NCI-H524 treated with DMSO at 0.1 percent for 48 hours (cell line): ENCODE results near the gene CDK8.
A peak's percentile ranks its signal among the peaks of the same experiment; 100 is the strongest.
"Not testable (repeated sequence)": the region's sequence is repeated elsewhere in the genome, so short reads cannot be mapped to it uniquely, and the experiment has no call there.

Experiments
- DNase-seq: peaks from one replicate; lab custom pipeline; 2025; lab: John Stamatoyannopoulos, UW

CDK8 gene

DNA sequence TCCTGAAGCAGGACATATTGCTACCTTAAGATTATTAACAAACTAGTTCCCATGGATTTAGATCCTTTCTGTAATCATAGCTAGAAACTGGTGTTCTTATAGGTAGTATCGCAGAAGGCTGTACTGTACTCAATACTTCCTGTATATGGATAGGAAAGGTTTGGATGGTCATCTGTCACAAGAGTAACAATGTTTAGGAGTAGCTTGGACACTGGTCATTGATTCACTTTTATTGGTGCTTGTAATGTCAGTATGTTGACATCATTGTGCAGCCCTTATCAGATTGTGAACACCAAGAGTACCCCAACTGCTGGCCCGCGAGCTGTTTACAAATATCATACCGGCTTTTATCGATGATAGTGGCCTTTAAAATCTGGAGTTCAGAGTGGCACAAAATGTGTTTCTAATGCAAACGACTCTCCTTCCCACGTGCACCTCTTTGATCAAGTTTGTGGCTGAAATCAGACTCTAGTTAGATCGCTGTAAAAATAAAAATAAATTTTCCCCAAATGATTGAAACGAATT is 605 bp upstream of the CDK8 start:
- DNase-seq, result no peak

DNA sequence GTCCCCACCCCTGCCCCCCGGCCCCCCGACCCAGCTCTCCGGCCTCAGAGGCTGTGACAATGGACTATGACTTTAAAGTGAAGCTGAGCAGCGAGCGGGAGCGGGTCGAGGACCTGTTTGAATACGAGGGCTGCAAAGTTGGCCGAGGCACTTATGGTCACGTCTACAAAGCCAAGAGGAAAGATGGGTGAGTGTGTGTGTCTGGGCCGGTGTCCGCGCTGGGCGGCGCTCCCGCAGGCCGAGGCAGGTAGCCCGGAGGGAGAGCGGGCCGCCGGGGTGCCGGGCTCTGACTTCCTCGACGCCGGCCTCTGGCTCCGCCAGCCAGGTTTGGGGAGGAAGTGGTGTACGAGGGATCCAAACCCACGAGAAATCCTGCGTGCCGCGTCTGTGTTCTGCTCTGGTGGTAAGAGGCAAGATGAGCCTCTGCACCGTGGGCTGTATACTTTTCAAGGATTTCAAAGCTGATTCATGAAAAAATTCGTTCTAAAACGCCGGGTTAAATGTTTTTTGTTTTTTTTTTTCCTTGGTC is 718 bp downstream of the CDK8 start:
- no peak for DNase-seq

DNA sequence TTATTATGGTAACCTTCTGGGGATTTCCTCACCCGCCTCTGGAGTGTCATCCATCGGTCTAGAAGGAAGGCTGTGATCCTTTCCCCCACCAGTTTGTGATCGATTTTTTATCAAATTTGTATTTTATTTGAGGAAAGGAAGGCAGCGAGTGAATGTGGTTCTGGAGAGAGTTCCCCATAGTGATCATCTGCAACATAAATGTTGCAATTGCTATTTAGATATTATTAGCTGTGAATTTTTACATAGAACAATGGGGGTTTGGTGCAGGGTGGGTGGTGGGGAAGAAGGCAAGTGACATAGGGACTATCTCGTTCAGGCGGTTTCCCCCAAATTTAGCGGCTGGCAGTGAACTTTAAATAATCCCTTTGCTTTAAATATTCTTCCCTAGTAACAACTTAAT is 1.2 kb downstream of the CDK8 start:
- no peak for DNase-seq

DNA sequence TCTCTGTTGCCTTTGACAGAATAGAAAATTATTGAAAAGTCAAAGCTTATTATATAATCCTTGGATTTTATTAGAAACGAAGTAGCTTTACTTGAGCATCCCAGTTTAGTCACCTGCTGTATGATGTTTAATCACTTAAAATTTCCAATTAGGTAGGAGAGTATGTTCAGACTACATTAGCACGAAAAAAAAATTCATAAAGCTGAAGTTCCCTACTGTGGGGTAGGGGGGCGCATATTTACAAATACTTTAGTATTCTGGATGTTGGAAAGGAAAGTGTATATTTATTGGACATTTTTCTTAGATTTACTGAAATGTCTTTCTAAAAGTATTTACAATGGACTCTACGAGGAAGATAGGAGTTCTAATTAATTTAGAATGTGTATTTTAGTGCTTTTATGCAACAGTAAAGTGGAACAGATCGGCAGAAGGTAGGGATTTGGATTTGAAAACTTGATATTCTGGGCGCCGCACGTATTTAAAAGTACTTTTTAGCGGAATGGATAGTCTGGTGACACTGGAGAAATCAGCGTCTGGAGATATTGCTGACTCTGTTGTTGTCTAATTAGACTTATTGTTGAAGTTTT is 1.9 kb downstream of the CDK8 start:
- DNase-seq, result peak; percentile 65

DNA sequence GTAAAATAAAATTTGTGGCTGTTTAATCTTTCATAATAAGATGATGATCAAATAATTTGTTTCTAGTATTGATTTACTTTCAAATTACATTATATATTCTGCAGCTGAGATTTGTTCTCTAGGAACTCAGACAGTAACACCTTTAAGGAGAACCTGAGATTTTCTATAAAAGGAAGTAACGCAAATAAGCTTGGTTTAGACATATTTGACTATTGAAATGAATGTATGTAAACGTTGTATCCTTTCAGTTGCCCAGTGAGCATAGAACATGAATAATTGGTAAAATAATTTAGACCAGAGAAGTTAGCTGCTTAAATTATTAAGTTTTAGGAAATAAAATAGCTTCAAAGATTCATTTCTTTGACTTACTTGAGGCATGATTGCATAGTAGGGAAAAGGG is 3.1 kb downstream of the CDK8 start:
- DNase-seq, result no peak

DNA sequence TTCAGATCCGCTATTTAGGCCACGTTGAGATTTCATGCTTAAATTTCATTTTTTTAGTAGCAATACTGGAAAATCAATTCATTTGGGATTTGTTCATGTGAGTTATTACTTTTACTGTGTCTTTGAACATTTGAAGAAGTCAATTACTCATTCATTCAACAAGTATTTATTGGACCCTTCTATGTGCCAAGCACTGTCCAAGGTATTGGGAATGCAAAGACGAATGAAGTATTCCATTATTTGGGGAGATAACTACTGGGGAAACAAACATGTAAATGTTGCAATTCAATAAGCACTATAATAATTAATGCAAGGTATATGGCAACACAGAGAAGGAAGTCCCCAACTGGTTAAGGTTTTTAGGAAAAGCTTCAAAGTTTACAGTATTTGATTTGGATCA is 5.7 kb downstream of the CDK8 start:
- no peak for DNase-seq

DNA sequence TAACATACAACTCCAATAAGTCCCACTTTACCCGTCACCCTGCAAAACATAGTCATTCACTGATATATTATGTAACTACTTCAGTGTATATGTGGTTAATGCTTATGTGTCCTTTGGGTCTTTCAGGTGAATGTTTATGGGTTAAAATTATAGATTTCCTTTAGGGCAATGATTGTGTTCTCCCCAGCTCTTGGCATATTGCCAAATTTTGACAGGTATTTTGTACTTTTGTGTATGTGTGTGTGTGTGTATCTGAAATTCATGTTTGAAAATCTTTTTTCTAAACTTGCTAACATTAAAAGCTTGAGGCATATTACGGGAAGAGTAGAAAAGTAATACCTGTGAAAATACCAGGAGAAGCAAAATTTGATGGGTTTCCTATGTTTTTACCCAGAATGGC is 8.2 kb downstream of the CDK8 start:
- DNase-seq, result no peak

DNA sequence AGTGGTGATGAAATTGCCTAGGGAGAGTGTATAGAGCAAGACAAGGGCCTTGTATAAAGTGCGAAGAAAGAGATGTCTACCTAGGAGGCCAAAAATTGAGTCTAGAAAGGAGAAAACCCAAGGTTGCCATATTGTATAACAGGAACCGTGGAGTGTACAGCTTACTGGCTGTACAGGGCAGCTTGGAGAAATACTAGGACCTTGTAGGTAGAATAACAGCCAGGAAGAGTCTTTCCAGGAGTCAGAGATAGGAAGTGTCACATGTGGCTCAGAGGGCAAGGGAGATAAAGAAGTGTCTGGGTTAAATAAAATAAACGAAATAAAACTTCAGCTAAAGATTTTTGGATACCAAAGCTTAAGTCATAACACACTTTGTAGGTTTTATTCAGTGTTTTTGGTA is 12.4 kb downstream of the CDK8 start:
- no peak for DNase-seq

DNA sequence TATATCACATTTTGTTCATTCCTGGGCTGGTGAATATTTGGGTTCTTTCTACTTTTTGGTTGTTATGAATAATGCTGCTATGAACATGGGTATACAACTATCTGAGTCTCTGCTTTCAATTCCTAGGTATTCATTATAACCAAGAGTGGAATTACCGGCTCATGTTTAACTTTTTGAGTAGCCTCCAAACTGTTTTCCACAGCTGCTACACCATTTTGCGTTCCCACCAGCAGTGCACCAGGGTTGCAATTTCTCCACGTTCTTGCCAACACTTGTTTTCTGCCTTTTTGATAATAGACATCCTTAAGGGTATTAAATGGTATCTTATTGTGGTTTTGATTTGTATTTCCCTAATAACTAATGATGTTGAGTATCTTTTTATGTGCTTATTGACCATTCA is 16.8 kb downstream of the CDK8 start:
- no peak for DNase-seq

DNA sequence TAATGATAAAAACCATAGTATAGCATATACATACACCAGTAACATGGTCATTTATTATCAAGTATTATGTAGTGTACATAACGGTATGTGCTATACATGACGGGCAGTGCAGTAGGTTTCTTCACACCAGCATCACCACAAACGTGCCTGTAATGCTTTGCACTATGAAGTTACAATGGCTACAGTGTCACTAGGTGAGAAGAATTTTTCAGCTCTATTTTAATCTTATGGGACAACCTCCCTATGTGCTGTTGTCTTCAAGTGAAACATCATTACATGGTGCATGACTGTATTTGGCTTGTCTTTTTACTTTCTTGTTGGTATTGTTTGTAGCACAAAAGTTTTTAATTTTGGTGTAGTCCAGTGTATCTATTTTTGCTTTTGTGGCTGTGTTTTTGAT is 18.7 kb downstream of the CDK8 start:
- no peak for DNase-seq

DNA sequence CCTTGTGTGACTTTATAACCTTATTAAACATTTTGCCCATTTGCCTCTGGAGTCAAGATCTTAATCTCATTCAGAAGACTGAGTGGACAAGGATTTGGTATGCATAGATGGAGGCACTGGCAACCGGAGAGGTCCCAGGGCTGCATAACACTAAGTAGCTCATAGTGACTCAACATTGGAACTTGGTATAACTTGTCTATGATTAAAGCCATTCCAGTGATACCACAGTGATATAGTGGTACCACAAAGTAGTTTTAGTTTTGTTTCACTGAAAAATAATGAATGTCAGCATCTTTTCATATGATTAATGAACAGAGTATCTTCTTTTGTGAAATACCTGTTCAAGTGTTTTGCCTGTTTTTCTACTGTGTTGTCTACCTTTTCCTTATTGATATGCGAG is 26.4 kb downstream of the CDK8 start:
- DNase-seq, result no peak

DNA sequence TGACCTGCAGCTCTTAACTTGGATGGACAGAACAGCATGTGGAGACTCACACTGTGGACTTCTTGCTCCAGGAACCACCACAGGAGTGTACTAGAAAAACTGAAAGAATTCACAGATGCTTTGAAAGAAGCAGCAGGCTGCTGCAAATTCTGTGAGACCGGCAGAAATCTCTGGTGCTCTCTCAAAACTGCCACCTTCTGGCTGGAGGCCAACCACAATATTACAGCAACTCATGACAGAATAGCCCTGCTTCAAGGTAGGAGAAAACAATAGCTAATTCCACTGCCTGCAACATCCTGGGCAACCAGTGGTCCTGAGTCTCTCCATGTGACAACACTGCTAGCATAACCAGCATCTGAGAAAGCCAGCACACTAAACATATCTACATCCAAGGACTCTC is 26.9 kb downstream of the CDK8 start:
- no peak for DNase-seq

DNA sequence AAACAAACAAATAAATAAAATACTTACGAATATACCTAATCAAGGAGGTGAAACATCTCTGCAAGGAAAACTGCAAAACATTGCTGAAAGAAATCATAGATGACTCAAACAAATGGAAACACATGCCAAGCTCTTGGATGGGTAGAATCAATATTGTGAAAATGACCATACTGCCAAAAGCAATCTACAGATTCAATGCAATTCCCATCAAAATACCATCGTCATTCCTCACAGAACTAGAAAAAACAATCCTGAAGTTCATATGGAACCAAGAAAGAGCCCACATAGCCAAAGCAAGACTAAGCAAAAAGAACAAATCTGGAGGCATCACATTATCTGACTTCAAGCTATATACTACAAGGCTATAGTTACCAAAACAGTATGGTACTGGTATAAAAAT is 32.0 kb downstream of the CDK8 start:
- not testable (repeated sequence) for DNase-seq

DNA sequence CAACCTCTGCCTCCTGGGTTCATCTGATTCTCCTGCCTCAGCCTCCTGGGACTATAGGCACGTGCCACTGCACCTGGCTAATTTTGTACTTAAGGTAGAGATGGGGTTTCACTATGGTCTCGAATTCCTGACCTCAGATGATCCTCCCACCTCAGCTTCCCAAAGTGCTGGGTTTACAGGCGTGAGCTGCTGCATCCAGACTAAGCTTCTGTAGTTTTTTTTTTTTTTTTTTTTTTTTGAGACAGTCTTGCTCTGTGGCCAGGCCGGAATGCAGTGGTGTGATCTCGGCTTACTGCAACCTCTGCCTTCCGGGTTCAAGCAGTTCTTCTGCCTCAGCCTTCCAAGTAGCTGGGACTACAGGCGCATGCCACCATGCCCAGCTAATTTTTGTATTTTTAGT is 34.9 kb downstream of the CDK8 start:
- not testable (repeated sequence) for DNase-seq

DNA sequence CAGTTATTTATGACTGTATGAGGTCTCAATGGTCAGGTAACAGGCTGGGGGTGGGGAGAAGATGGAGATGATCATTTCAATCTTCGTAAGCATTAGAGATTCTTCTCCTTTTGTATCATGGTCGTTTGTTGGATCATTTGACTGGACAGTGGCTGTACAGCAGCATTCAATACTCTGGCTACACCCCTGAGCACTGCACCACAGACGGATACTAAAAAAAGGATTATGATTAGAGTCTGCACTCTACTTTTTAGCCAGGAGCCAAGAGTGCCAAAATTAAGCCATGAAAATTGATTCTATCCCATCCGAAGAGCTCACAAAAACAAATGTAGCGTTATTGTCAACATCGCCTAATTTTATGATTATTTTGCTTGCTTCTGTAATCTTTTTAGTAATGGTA is 41.9 kb downstream of the CDK8 start:
- DNase-seq, result no peak

DNA sequence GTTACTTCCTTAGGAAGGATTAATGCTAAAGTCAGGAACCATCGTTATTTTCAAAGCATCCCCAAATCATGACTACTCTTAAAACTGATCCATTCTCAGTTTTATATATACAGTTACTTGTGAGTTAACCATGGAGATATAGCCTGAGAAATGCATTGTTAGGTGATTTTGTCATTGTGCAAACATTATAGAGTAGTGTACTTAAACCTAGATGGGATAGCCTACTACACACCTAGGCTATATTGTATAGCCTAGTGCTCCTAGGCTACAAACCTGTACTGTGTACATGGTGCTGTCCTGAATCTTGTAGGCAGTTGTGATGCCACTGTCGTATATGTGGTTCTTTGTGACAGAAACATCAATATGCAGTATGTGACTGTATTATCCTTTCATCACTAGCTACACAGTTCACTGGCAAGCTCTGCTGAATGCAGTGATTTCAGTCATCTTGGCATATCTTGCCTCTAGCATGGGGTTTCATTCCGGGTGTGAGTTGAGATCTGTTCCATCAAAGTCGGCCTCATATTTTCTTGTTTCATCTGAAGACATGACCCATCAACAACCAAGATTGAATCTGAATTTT is 45.3 kb downstream of the CDK8 start:
- DNase-seq, result no peak

DNA sequence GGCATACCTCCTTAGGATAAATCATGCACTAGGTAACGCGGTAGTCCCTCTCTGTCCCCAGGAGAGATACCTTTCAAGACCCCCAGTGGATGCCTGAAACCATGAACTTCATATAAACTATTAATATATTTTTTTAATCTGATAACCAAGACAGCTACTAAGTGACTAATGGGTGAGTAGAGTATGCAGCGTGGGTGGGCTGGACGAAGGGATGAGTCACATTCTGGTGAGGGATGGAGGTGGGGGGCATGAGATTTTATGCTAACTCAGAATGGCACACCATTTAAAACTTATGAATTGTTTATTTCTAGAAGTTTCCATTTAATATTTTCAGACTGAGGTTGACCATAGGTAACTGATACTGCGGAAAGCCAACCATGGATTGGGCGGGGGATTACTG is 46.2 kb downstream of the CDK8 start:
- DNase-seq, result no peak

DNA sequence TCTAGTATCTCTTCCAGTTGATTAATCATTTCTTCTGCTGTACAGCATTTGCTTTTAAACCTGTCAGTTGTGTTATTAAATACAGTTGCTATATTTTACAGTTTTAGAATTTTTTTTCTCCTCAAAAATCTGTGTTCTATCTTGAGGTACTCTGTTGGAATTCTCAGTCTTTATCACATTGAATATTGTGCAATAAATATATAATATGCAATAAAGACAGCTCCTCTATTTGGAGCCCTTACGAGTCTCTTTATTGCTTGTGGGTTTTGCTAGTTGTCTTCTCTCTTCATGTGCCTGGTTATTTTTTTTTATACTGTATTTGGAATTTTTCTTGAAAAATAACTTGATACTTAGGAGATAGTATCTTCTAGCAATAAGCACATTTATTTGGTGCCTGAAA is 51.7 kb downstream of the CDK8 start:
- DNase-seq, result no peak

DNA sequence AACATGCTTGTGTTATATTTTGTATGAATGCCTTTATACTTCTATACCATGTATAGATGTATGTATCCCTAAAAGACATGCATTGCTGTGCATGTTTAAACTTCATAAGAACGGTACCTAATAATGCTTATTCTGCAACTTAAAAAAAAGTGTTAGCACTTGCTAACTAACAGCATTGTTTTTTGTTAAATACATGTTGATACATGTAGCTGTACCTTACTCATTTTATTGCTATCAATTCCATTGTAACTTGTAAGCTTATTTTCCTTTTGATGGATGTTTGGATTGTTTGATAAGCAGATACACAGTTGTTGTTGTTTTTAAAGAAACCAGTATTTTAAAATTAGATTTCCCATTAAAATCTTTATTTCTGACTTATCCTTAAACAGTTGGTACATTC is 53.8 kb downstream of the CDK8 start:
- no peak for DNase-seq

DNA sequence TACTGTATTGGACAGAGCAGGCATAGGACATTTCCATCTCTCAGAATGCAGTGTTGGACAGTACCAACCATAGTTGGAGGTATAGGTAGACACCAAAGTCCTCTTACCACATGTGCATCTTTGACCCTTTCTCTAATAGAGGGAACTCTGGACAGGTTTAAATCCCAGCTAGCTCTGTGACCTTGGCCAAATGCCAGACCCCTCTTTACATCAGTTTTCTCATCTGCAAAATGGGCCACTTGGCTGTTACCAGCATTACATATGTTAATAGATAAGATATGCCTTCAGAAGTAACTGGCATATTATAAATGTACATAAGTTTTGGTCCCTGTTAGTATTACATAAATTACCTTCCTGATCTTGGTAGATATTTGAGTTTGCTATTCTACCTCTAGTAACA is 54.3 kb downstream of the CDK8 start:
- DNase-seq, result no peak

DNA sequence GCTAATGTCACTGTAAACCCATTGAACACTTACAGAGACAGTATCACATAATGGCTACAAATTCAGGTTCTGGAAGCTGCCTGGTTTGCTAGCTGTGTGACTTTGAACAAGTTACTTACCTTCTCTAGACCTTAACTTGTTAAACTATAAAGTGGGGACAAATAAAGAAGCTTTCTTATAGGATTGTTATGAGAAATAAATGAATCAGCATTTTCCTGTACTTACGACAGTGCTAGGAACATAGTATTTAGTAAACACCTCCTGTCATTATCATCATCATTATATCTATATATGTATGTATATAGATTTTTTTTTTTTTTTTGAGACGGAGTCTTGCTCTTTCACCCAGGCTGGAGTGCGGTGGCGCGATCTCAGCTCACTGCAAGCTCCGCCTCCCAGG is 54.9 kb downstream of the CDK8 start:
- no peak for DNase-seq

DNA sequence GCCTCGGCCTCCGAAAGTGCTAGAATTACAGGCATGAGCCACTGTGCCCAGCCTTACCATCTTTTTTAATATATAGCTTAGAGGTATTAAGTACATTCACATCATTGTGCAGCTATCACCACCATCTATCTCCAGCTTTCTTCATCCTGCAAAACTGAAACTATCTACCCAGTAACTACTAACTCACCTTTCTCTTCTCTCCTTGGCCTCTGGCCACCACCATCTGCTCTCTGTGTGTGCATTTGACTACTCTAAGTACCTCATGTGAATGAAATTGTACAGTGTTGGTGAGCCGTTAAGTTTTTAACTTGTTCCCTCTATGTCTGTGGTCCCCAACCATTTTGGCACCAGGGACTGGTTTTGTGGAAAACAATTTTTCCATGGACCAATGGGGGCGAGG is 56.1 kb downstream of the CDK8 start:
- DNase-seq, result no peak

DNA sequence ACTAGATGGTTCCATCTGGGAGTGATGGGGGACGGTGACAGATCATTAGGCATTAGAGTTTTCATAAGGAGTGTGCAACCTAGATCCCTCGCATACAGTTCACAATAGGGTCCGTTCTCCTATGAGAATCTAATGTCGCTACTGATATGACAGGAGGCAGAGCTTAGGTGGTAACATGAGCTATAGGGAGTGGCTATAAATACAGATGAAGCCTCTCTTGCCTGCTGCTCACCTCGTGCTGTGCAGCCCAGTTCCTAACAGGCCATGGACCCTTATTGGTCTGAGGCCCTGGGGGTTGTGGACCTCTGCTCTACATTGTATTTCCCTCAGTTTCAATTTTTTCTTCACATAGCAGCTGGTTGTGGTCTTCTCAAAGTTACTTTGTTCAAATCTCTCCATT is 56.5 kb downstream of the CDK8 start:
- no peak for DNase-seq

DNA sequence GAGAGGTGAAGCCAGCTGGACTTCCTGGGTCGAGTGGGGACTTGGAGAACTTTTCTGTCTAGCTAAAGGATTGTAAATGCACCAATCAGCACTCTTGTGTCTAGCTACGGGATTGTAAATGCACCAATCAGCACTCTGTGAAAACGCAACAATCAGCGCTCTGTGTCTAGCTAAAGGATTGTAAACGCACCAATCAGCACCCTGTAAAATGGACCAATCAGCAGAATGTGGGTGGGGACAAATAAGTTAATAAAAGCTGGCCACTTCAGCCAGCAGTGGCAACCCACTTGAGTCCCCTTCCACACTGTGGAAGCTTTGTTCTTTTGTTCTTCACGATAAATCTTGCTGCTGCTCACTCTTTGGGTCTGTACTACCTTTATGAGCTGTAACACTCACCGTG is 58.1 kb downstream of the CDK8 start:
- DNase-seq, result not testable (repeated sequence)
